ENCODE data around the gene KLHL29.

- TF ChIP-seq CTCF (IDR thresholded peaks at IDR 0.05; ENCODE audit: extremely low read depth in 1 of 2, insufficient read depth in 1 of 2, low read depth in 1 of 2, low read length in 2 of 2) (no peak), POLR2AphosphoS5 (IDR thresholded peaks at IDR 0.05; ENCODE audit: insufficient read depth, low read depth, low read length) (no peak), POLR2A (IDR thresholded peaks at IDR 0.05; ENCODE audit: low read depth, low read length) (no peak), MAX (IDR thresholded peaks at IDR 0.05; ENCODE audit: insufficient read depth, insufficient read length) (no peak), EZH2 (IDR thresholded peaks at IDR 0.05; ENCODE audit: borderline replicate concordance, low read depth, low read length, severe bottlenecking) (no peak), JUN (IDR thresholded peaks at IDR 0.05; ENCODE audit: borderline replicate concordance, insufficient read depth, insufficient read length, low read depth) (no peak), GATA2 (IDR thresholded peaks at IDR 0.05; ENCODE audit: insufficient read depth, insufficient read length, low read depth, low read length) (no peak), FOS (IDR thresholded peaks at IDR 0.05; ENCODE audit: borderline replicate concordance, insufficient read depth, low read length) (no peak)
Observed at GRCh38 chr2:23453432-23453831, 68.5 kb downstream of the KLHL29 start.

Measured in endothelial cell of umbilical vein (primary cell).